SK-N-SH treated with all-trans-retinoic acid at 6 μM for 48 hours (cell line): Measurements from ENCODE around the gene AUH.
A peak's percentile ranks its signal among the peaks of the same experiment; 100 is the strongest.

Experiments used
- ATAC-seq: fragments of 200-7000 bp; cut with Tn5 transposase; 3 replicates; pipeline ENCODE4 v1.9.1; 2020; ENCODE audit warnings: mild to moderate bottlenecking, moderate library complexity
- ARNTL ChIP-seq: fragments of 450-650 bp; formaldehyde crosslinking; IDR thresholded peaks from 2 replicates; pipeline ENCODE4 v1.5.0; 2020; ENCODE audit warnings: low read depth, mild to moderate bottlenecking, moderate library complexity, borderline replicate concordance
- BACH2 ChIP-seq: fragments of 250-450 bp; sonication (Bioruptor Pico); IDR thresholded peaks from 2 replicates; pipeline ENCODE4 v1.9.0; 2021; ENCODE audit warnings: mild to moderate bottlenecking, borderline replicate concordance
- CSDC2 ChIP-seq: fragments of 250-450 bp; sonication (Bioruptor Pico); IDR thresholded peaks from 2 replicates; pipeline ENCODE4 v1.5.0; 2020; ENCODE audit warnings: mild to moderate bottlenecking, moderate library complexity
- GLIS3 ChIP-seq: fragments of 250-450 bp; sonication (Bioruptor Pico); IDR thresholded peaks from 2 replicates; pipeline ENCODE4 v1.5.0; 2020; ENCODE audit warnings: mild to moderate bottlenecking, moderate library complexity
- ISL1 ChIP-seq: fragments of 250-450 bp; sonication (Bioruptor Pico); IDR thresholded peaks from 2 replicates; pipeline ENCODE4 v2.1.2; 2022; ENCODE audit warnings: mild to moderate bottlenecking, moderate library complexity
- OSR1 ChIP-seq: fragments of 250-450 bp; sonication (Bioruptor Pico); IDR thresholded peaks from 2 replicates; pipeline ENCODE4 v1.8.0; 2022; ENCODE audit warnings: moderate library complexity, mild to moderate bottlenecking, inconsistent platforms
- RARB ChIP-seq: fragments of 250-450 bp; sonication (Bioruptor Pico); IDR thresholded peaks from 2 replicates; pipeline ENCODE4 v1.8.0; 2021; ENCODE audit warnings: mild to moderate bottlenecking, moderate library complexity
- SNAI2 ChIP-seq: fragments of 250-450 bp; sonication (Bioruptor Pico); IDR thresholded peaks from 2 replicates; pipeline ENCODE4 v1.5.0; 2020; ENCODE audit warnings: mild to moderate bottlenecking, moderate library complexity
- TCF4 ChIP-seq: fragments of 250-450 bp; sonication (Bioruptor Pico); IDR thresholded peaks from 2 replicates; pipeline ENCODE4 v1.8.0; 2021; ENCODE audit warnings: mild to moderate bottlenecking, moderate library complexity, borderline replicate concordance
- TOX ChIP-seq: fragments of 250-450 bp; sonication (Bioruptor Pico); IDR thresholded peaks from 2 replicates; pipeline ENCODE4 v1.8.0; 2021; ENCODE audit warnings: mild to moderate bottlenecking, moderate library complexity, borderline replicate concordance
- ZC3H10 ChIP-seq: fragments of 250-450 bp; sonication (Bioruptor Pico); IDR thresholded peaks from 2 replicates; pipeline ENCODE4 v1.5.1; 2021; ENCODE audit warnings: mild to moderate bottlenecking, moderate library complexity
- ZFP3 ChIP-seq: fragments of 250-450 bp; sonication (Bioruptor Pico); IDR thresholded peaks from 2 replicates; pipeline ENCODE4 v1.5.0; 2020; ENCODE audit warnings: mild to moderate bottlenecking, moderate library complexity
- ZFP30 ChIP-seq: fragments of 450-650 bp; formaldehyde crosslinking; IDR thresholded peaks from 2 replicates; pipeline ENCODE4 v1.5.0; 2022; ENCODE audit warnings: mild to moderate bottlenecking, moderate library complexity
- ZNF565 ChIP-seq: fragments of 450-650 bp; formaldehyde crosslinking; conservative IDR thresholded peaks from 2 replicates; pipeline ENCODE4 v1.5.0; 2020; ENCODE audit warnings: low read depth, mild to moderate bottlenecking, moderate library complexity
- ZNF70 ChIP-seq: fragments of 450-650 bp; formaldehyde crosslinking; IDR thresholded peaks from 2 replicates; pipeline ENCODE4 v1.5.0; 2020; ENCODE audit warnings: mild to moderate bottlenecking, moderate library complexity
- ZNF8 ChIP-seq: fragments of 450-650 bp; formaldehyde crosslinking; IDR thresholded peaks from 2 replicates; pipeline ENCODE4 v1.5.0; 2020; ENCODE audit warnings: mild to moderate bottlenecking, moderate library complexity
- TF ChIP-seq, protein P1 (sequence below): fragments of 250-450 bp; sonication (Bioruptor Pico); IDR thresholded peaks from 2 replicates; pipeline ENCODE4 v1.5.1; 2020; ENCODE audit warnings: low read depth, mild to moderate bottlenecking, moderate library complexity
- TF ChIP-seq, protein P2 (sequence below): fragments of 250-450 bp; sonication (Bioruptor Pico); IDR thresholded peaks from 2 replicates; pipeline ENCODE4 v1.8.0; 2020; ENCODE audit warnings: mild to moderate bottlenecking, moderate library complexity, borderline replicate concordance
- TF ChIP-seq, protein P3 (sequence below): fragments of 250-450 bp; sonication (Bioruptor Pico); IDR thresholded peaks from 2 replicates; pipeline ENCODE4 v1.8.0; 2021; ENCODE audit warnings: low read depth, mild to moderate bottlenecking, moderate library complexity, borderline replicate concordance
- TF ChIP-seq, protein P4 (sequence below): fragments of 250-450 bp; sonication (Bioruptor Pico); IDR thresholded peaks from 2 replicates; pipeline ENCODE4 v1.5.0; 2020; ENCODE audit warnings: mild to moderate bottlenecking, moderate library complexity
- TF ChIP-seq, protein P5 (sequence below): fragments of 250-450 bp; sonication (Bioruptor Pico); IDR thresholded peaks from 2 replicates; pipeline ENCODE4 v1.5.1; 2021; ENCODE audit warnings: mild to moderate bottlenecking, moderate library complexity

The AUH gene

DNA sequence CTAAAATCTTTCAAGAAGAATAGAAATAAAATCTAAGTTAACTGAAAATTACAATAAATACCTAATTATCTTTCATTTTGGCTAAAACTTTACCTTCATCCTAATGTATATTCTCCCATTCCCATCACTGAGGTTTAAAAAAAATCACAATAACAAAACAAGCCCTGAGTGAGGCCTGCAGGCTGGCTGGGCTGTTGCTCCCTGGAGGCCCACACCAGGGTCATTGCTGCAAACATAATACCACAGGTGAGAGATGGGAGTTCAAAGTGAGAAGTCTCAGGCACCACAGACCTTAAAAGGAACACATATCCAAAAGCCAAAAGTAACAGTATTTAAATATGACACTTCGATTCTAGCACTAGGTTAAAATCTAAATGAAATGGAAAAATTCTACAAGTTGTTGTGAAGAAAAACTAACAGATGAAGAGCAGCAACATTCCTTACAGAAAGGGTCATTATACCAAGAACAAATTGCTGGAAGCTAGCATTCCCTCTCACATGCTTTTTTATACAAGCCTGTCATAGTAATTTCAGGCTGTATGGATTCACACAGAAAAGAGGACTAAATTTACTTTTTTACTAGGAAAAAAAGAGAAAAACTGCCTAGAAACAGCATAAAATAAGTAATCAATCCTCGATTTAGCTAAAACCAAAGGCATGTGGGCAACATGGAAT is 57.8 kb downstream of the AUH start:
- no peak for ATAC-seq
- TF ChIP-seq RARB (no peak), CSDC2 (CRISPR knock-in tag) (no peak), SNAI2 (CRISPR knock-in tag) (no peak), ZC3H10 (no peak), TCF4 (CRISPR knock-in tag) (no peak), ARNTL (CRISPR knock-in tag) (no peak), ZFP3 (no peak), ZNF8 (no peak), ZFP30 (CRISPR knock-in tag) (no peak), TOX (CRISPR knock-in tag) (no peak), ZNF70 (CRISPR knock-in tag) (no peak), ISL1 (CRISPR knock-in tag) (no peak), BACH2 (no peak)
- TF ChIP-seq, protein P1, sequence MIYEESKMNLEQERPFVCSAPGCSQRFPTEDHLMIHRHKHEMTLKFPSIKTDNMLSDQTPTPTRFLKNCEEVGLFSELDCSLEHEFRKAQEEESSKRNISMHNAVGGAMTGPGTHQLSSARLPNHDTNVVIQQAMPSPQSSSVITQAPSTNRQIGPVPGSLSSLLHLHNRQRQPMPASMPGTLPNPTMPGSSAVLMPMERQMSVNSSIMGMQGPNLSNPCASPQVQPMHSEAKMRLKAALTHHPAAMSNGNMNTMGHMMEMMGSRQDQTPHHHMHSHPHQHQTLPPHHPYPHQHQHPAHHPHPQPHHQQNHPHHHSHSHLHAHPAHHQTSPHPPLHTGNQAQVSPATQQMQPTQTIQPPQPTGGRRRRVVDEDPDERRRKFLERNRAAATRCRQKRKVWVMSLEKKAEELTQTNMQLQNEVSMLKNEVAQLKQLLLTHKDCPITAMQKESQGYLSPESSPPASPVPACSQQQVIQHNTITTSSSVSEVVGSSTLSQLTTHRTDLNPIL (CRISPR knock-in tag): no peak
- TF ChIP-seq, protein P2, sequence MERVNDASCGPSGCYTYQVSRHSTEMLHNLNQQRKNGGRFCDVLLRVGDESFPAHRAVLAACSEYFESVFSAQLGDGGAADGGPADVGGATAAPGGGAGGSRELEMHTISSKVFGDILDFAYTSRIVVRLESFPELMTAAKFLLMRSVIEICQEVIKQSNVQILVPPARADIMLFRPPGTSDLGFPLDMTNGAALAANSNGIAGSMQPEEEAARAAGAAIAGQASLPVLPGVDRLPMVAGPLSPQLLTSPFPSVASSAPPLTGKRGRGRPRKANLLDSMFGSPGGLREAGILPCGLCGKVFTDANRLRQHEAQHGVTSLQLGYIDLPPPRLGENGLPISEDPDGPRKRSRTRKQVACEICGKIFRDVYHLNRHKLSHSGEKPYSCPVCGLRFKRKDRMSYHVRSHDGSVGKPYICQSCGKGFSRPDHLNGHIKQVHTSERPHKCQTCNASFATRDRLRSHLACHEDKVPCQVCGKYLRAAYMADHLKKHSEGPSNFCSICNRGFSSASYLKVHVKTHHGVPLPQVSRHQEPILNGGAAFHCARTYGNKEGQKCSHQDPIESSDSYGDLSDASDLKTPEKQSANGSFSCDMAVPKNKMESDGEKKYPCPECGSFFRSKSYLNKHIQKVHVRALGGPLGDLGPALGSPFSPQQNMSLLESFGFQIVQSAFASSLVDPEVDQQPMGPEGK (CRISPR knock-in tag): no peak
- TF ChIP-seq, protein P3, sequence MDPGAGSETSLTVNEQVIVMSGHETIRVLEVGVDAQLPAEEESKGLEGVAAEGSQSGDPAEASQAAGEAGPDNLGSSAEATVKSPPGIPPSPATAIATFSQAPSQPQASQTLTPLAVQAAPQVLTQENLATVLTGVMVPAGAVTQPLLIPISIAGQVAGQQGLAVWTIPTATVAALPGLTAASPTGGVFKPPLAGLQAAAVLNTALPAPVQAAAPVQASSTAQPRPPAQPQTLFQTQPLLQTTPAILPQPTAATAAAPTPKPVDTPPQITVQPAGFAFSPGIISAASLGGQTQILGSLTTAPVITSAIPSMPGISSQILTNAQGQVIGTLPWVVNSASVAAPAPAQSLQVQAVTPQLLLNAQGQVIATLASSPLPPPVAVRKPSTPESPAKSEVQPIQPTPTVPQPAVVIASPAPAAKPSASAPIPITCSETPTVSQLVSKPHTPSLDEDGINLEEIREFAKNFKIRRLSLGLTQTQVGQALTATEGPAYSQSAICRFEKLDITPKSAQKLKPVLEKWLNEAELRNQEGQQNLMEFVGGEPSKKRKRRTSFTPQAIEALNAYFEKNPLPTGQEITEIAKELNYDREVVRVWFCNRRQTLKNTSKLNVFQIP: no peak
- TF ChIP-seq, protein P4, sequence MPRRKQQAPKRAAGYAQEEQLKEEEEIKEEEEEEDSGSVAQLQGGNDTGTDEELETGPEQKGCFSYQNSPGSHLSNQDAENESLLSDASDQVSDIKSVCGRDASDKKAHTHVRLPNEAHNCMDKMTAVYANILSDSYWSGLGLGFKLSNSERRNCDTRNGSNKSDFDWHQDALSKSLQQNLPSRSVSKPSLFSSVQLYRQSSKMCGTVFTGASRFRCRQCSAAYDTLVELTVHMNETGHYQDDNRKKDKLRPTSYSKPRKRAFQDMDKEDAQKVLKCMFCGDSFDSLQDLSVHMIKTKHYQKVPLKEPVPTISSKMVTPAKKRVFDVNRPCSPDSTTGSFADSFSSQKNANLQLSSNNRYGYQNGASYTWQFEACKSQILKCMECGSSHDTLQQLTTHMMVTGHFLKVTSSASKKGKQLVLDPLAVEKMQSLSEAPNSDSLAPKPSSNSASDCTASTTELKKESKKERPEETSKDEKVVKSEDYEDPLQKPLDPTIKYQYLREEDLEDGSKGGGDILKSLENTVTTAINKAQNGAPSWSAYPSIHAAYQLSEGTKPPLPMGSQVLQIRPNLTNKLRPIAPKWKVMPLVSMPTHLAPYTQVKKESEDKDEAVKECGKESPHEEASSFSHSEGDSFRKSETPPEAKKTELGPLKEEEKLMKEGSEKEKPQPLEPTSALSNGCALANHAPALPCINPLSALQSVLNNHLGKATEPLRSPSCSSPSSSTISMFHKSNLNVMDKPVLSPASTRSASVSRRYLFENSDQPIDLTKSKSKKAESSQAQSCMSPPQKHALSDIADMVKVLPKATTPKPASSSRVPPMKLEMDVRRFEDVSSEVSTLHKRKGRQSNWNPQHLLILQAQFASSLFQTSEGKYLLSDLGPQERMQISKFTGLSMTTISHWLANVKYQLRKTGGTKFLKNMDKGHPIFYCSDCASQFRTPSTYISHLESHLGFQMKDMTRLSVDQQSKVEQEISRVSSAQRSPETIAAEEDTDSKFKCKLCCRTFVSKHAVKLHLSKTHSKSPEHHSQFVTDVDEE (CRISPR knock-in tag): no peak

DNA sequence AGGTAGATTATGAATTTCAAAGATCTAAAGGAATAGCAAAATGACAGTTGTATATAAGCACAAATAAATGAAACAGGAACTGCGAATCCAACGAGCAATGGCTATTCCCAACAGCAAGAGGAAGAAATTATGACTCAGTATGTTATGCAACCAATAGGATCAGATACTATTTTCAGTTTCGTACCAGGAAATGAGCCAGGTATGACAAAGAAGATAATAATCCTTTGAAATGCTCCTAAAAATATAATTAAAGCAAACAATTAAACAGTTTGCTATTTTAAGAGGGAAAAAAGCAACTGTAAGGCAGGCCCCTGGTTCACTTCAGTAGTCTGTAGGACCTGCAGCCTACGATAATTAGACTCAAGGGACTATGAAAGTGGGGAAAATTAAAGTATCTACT is 58.9 kb downstream of the AUH start:
- TF ChIP-seq ISL1 (CRISPR knock-in tag): 0 out of 2 replicates have a peak, but pooled peaks have one; percentile 11
- no peak for TF ChIP-seq ZC3H10
- ATAC-seq: peak; percentile 86

DNA sequence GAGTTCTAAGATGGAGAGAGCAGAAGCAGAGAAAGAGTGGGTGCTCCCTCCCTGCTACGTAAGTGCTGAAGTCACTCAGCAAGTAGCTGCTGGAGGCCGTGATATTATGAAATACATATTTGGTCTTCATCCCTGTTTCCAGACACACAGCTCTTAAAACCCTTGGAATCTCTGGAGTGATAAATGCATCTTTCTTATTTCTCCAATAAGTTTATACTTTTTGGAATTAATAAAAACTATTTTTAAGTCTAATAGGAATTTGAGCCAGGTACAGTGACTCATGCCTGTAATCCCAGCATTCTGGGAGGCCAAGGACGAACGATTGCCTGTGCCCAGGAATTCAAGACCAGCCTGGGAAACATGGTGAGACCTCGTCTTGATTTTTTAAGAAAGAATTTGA is 60.6 kb downstream of the AUH start:
- peak; percentile 50 for ATAC-seq
- TF ChIP-seq OSR1 (CRISPR knock-in tag) (no peak), GLIS3 (CRISPR knock-in tag) (no peak), ZNF565 (no peak), TOX (CRISPR knock-in tag) (no peak), ZC3H10 (no peak), ZFP3 (no peak), ZNF70 (CRISPR knock-in tag) (no peak), CSDC2 (CRISPR knock-in tag) (no peak), TCF4 (CRISPR knock-in tag) (no peak)
- TF ChIP-seq, protein P1 (CRISPR knock-in tag): no peak
- TF ChIP-seq, protein P5, sequence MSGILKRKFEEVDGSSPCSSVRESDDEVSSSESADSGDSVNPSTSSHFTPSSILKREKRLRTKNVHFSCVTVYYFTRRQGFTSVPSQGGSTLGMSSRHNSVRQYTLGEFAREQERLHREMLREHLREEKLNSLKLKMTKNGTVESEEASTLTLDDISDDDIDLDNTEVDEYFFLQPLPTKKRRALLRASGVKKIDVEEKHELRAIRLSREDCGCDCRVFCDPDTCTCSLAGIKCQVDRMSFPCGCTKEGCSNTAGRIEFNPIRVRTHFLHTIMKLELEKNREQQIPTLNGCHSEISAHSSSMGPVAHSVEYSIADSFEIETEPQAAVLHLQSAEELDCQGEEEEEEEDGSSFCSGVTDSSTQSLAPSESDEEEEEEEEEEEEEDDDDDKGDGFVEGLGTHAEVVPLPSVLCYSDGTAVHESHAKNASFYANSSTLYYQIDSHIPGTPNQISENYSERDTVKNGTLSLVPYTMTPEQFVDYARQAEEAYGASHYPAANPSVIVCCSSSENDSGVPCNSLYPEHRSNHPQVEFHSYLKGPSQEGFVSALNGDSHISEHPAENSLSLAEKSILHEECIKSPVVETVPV (CRISPR knock-in tag): no peak
